22Rv1 (cell line): ENCODE results near the gene EMP2.

ENCODE experiments used
- CTCF ChIP-seq: fragments of 450-650 bp; IDR thresholded peaks from 2 replicates; pipeline ENCODE4 v1.5.1; 2017; ENCODE audit warnings: mild to moderate bottlenecking
- ZFX ChIP-seq: fragments of 450-650 bp; IDR thresholded peaks from 2 replicates; pipeline ENCODE4 v1.6.1; 2017; ENCODE audit warnings: antibody characterized with exemption, borderline replicate concordance

DNA sequence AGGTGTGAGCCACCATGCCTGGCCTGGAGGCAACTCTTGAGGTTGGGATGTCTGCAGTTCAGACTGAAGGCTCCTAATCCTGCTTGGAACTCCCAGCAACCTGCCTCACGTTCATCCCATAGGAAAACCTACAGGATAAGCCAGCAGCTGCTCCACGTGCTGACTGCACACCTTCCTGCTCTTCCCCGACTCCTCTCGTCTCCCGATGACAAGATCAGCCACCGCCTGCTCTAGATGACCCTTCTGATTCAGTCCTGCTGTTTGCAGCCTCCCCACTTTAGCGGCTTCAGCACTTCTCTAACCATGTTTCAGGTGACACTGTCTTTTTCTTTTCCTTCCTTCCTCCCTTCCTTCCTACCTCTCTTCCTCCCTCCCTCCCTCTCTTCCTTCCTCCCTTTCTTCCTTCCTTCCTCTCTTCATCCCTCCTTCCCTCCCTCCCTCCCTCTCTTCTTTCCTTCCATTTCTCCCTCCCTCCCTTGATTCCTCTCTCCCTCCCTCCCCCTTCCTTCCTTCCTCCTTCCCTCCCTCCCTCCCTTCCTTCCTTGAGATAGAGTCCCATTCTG lies 61.8 kb downstream of the EMP2 start:
- no peak for TF ChIP-seq CTCF
- TF ChIP-seq ZFX: no peak
